Measurements from ENCODE around the gene SH3RF2.
A peak's percentile ranks its signal among the peaks of the same experiment; 100 is the strongest.

The SH3RF2 gene

DNA sequence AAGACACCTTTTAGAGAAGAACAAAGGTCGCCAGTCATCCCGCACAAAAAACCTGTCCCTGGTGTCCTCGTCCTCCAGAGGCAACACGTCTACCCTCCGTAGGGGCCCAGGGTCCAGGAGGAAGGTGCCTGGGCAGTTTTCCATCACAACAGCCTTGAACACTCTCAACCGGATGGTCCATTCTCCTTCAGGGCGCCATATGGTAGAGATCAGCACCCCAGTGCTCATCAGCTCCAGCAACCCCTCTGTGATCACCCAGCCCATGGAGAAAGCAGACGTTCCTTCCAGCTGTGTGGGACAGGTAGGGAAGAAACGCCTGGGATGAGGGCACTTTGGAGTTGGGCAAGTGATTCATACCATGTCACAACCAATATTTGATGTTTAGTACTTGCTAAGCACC lies 77.4 kb downstream of the SH3RF2 start:
- DNase-seq, result no peak

DNA sequence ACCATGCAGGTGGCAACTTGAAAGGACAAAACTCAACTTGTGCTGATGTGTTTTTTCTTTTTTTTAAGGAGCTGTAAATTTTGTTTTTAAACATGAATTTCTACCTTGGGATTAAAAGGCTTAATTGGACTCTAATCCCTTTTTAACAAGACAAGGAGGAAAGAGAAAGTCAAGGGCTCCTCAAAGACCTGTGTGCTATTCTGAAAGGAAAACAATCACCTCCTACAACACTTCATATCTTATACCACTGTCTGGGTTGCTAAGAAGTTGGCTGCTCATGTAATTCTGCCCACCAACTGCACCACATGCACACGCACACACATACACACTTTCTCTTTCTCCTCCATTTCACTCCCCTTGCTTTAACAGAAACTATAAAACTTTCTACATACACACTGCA lies 78.6 kb downstream of the SH3RF2 start:
- no peak for DNase-seq

DNA sequence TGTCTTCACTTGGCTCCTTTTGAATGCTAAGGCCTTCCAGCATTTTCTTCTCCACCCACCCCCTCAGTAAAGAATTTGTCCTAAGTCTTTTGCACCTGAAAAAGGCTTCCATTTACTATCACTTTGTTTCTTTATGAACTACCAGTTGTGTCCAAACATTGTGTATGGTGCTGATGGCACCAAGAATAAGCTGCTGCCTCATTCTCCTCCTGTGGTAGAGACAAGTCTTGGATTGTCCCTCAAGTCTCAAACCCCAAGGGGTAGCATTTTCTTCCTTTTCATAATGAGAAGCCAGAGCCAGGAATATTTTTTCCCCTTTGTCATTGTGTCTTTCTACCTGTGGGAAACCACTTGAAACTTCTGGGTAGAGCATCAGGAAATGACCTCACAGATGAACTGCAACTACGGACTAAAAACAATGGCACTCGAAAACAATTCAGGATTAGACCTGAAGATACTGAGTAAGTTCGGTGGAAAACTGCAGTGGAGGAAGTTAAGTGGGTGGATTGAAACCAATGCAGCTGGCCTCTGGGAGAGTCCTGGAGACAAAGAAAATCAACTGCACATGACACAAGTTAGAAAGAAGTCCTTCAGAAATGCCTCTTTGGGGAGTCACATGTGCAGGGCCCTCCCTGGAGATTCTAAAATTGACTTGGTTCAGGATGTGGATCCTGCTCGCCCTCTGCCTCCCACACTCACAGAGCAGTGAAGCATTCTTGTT lies 80.5 kb downstream of the SH3RF2 start:
- DNase-seq, result no peak

DNA sequence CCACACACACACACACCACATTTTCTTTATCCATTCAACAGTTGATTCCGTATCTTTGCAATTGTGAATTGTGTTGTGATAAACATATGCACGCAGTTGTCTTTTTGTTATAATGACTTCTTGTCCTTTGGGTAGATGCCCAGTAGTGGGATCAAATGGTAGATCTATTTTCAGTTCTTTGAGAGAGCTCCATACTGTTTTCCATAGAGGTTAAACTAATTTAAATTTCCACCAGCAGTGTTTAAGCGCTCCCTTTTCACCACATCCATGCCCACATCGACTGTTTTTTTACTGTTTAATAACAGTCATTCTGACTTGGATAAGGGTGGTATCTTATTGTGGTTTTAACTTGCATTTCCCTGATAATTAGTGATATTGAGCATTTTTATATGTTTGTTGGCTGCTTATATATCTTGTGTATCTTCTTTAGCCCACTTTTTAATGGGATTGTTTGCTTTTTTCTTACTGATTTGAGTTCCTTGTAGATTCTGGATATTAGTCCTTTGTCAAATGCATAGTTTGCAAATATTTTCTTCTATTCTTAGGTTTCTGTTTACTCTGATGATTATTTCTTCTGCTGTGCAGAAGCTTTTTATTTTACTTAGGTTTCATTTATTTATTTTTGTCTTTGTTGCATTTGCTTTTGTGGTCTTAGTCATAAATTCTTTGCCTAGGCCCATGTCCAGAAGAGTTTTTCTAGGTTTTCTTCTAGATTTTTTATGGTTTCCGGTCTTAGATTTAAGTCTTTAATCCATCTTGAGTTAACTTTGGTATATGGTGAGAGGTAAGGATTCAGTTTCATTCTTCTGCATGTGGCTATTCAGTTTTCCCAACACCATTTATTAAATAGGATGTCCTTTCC lies 82.4 kb downstream of the SH3RF2 start:
- no peak for DNase-seq

DNA sequence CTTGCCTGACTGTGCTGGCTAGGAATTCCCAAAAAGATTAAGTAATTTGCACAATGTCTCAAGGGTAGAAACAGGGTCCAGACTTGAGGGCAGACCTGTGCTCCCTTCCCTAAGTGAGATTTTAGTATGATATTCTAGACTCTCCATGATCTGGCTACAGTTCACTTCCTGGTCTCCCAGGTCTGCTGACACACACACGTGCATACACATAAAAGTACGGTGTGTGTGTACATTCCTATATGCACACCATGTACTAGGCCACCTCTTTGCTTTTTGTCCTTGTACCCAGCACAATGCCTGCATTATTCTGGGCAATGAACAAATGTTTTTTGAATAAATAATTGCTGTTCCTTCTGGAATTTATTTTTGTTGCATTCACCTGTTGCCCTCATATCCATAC lies 83.7 kb downstream of the SH3RF2 start:
- DNase-seq, result no peak

DNA sequence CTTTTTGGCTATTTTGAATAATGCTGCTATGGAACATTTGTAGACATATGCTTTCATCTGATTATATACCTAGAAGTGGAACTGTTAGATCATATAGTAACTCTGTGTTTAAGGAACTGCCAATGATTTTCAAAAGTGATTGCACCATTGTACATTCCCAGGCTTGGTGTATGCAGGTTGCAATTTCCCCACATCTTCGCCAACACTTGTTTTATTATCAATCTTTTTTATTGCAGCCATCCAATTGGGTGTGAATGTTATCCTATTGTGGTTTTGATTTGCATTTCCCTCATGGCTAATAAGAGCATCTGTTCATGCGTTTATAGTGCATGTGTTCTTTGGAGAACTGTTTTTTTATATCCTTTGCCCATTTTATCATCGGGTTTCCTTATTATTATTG lies 87.7 kb downstream of the SH3RF2 start:
- no peak for DNase-seq

DNA sequence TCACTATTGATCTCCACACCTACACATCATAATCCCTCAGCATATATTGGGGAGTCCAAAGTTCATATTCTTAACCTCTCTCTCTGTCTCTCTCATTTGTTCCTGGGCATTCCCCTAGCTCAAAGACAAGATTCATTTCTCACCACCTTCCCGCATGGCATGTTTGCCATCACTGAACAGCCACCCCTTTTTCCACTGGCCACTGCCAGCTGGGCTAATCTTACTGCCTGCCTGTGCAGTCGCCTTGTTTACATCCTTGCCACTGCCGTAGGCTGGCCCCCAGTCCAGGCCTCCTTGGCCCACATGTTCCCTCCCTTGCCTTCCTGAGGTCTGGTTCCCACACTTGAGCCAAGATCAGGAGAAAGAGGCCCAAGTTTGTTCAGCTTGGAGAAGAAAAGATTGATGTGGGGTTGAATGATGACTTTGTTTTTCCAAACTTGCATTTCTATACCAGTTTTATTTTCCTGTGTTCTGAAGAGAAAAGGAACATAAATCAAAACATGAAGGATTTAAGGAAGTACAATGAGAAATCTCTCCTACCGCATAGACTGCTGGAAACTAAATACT lies 88.8 kb downstream of the SH3RF2 start:
- DNase-seq, result no peak

DNA sequence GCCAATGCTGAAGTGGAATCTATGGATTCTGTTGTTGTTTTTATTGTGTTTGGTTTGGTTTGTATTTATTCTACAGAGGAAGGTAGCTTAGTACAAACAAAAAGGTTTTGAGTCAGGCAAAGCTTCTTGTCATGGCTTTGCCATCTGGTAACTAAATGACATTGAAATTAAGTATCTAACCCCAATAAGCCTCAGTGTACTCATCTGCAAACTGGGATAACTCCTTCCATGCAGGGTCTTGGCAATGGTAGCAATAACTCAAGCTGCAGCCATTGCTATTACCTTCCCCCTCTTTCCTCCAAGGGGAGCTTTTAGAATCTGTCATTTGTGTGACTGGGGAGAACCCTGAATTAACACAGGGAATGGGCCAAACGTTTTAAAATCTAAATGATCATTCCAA lies 89.3 kb downstream of the SH3RF2 start:
- DNase-seq, result no peak

DNA sequence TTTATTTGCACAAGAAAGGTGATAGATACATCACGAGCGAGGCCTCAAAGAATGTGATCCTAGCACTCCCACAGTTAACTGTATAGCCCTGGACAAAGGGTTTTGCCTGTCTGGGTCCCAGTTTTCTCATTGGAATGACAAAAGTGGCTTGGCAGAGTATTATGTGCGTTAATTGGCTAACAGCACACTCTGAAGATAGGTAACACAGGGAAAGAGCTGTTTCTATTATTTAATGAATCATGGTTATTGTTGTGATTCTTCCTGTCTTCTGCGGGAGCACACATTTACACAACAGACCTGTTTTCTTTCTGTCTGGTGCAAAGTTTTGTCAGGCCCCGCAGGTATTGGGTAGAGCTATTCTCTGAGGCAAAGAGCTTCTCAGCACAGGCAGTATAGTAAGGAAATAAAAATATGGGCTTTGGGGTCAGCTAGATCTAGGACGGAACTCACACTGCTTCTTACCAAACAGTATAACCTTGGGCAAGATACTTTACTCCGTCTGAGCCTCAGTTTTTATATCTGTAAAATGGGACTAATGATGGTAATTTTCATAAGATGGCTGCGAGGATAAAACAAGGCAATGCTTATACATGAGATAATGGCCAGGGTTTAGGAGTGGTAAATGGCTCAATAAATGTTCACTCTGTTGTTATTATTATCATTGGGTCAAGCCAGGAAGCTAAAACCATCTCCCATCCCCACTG lies 90.1 kb downstream of the SH3RF2 start:
- no peak for DNase-seq

DNA sequence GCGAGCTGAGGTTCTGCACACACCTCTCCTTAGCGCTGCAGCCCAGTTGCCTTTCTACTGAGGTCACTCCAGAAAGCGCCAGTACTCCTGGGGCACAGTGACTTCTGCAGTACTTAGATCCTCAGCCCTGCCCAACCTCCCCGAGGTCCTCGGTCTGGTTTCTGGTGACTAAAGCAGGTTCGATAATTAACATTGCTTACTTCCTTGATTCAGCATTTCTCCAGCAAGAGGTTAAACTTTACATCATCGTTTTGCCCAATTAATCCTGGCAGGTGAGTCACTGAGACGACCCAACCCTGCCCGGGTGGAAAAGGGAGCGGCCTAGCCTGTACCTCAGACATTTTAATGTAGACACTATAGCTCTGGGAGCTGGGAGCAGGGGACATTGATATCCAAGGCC lies 91.4 kb downstream of the SH3RF2 start:
- DNase-seq, result no peak

DNA sequence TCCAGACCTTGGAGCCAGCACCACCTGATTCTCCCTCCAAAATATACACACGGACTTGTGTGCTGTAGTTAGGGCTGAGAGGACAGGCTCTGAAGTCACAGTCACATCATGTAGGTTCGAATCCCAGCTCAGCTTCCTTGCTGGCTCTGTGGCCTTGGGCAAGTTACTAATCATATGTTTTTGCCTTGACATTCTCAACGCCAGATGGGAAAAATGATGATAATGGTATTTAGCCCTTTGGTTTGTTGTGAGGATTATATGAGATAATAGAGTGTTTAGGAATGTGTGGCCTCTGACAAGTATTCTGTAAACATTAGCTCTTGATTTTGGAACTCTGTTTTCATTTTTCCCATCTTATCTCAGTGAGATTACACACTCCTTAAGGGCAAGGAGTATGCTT lies 96.5 kb downstream of the SH3RF2 start:
- DNase-seq, result no peak

DNA sequence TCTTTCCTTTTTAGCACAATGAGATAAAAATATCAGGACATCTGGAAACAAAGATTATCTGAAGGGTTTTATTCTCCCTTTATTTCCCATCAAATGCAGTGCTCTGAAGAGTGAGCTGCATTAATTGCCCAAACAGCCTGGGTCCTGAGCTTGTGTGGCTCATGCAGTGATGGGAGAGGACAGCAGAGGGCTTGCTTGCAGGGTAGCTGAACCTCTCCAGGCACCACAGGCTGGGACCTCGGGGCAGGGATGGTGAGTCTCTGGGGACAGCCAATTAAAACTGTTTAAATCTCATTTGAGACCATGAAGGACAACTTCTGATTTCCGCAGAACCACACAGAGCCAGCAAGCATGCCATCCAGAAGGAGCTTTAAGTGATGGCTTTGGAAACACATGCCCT lies 97.7 kb downstream of the SH3RF2 start:
- DNase-seq, result no peak

DNA sequence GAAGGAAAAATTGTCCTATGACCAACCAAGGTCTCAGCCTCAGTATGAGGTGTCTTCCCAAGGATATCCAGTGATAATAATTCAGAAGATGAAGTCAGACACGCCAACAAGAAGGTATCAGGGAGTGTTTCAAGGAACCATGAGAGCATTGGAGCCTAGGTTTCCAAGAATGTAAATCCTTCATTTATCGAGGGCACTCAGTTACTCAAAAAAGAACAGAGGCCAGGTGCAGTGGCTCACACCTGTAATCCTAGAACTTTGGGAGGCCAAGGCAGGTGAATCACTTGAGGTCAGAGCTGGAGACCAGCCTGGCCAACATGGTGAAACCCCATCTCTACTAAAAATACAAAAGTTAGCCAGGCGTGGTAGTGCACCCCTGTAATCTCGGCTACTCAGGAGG lies 98.2 kb downstream of the SH3RF2 start:
- DNase-seq, result no peak

DNA sequence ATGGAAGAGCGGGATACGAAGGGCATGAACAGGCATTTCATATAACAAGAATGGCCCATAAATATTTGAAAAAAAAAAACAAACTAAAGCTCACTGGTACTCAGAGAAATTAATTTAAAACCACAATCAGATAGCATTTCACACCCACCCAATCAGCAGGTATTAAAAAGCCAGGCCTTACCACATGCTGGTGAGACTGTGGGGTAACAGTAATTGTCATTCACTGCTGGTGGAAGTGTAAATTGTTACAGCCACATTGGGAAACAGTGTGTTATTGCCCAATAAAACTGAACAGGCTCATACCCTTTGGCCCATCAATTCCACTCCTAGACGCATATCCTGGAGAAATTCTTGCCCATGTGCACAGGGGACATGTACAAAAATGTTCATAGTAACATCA lies 103.0 kb downstream of the SH3RF2 start:
- no peak for DNase-seq

DNA sequence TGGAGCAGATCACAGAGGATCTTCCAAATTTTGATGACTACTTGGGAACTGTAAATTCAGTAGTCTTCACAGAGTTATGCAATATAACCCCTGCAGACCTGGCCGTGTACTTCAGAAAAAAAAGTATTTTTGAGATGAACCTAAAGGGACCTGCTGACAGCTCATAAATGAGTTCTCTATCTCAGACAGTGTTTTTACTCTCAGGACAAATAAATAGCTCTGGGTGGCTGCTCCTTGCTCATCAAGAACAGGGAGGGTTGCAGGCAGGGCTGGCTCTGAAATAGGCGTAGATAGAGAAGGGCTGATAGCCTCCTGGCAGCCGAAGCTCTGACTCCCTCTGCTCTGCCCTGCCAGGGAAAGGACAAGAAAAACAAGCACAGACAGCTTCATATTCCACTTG lies 104.1 kb downstream of the SH3RF2 start:
- no peak for DNase-seq

DNA sequence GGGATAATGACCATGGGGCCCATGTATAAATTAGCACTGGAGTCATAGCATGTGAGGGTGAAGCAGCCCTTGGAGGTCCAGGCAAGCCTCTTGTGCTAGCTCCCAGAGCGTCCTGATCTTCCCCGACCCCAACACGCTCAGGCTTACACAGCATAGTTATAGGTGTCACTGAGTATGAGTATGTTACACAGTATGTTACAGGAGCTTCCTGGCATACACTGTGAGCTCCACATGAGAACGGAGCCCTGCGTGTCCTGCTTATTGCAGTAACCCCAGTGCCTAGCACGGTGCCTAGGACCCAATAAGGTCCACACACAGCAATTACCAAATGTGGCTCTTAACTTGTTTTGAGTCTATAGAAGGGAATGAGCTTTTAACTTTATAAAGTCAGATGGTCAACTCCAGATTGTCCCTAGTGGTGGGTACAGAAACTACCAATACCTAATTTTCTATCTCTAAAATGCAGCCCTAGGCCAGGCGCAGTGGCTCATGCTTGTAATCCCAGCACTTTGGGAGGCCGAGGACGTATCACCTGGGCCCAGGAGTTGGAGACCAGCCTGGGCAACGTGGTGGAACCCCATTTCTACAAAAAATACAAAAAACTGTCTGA lies 104.9 kb downstream of the SH3RF2 start:
- no peak for DNase-seq

DNA sequence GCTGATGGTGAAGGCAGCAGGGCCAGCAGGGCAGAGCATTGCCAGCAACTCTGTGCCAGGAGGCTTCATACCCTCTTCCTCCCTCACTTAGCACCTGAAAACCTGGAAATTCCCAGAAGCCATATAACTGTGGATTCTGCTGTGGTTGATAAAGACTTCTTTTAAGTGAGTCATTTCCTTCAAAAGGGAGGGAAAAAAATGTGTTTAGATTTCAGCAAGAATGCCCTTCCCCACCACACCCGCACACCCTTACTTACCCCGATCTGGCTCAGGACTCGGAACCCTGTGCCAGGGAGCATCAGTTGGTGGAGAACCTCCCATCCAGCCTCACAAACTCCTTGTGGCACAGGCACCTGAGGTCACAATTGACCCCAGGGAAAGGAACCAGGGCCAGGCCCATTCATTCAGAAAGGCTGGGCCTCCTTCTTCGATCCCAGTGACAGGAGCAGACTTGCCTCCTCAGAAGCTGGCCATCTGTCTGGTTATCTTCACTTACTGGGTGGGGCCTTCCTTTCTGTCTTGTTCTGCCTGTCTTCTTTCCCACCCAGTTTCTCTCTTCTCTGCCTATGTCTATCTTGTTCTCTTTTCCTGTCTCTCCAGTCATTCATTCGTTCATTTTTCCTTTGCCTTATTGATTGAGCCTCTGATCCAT lies 106.4 kb downstream of the SH3RF2 start:
- DNase-seq, result no peak

DNA sequence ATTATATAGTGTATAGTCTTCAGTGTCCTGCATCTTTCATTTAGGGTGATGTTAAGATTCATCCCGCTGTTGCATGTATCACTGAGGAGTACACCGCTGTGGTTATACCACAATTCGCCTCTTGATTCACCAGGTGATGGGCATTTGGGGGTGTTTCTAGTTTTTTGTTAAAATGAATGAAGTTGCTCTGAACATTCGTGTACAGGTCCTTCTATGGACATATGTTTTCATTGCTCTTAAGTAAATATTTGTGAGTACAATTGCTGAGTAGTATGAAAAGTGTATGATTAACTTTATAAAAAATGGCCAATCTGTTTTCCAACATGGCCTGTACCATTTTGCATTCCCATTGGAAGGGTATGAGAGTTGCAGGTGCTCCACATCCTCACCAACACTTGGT lies 107.3 kb downstream of the SH3RF2 start:
- no peak for DNase-seq

DNA sequence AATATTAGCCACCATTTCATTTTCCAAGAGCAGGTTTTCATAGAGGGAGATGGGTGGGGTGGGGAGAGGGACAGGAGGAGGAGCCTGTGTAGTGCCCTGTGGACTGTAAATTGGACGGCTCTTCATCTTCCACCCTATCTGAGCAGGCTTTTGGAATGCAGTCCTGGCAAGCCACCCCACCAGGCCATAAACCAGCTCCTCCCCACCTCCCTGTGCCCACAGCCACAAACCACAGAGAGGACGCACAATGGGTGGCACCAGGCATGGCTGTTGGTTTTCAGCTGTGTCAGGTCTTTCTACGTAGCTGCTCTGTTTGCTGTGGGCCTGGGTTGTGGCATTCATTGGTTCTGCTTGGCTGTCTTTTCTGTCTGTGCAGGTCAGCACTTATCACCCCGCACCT lies 111.0 kb downstream of the SH3RF2 start:
- DNase-seq, result no peak

DNA sequence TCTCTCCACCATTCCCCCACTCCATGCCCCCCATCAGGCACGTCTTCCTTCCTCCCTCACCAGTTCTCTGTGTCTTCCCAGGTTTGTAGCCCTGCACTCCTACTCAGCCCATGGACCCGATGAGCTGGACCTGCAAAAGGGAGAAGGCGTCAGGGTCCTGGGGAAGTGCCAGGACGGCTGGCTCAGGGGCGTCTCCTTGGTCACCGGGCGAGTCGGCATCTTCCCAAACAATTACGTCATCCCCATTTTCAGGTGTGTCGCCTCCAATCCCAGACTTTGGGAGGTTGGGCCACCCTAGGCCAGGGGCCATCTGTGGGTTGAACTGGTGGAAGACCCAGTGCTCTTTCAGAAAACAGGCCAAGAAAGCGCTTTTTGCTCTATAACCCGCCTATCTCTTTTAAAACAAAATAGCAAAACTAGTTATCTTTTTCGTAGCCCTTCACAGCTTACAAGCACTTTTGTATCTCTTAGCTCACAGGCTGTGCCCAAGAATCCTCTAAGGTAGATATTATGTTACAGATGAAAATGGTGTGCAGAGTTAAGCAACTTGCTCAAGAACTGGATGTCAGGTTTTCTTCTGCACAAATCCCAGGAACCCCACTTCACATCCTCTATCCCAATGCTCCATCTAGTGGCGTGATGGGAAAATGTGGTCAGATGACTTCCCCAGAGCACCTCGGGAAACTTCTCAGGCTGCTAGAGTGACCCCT lies 112.8 kb downstream of the SH3RF2 start:
- peak; percentile 6 for DNase-seq

DNA sequence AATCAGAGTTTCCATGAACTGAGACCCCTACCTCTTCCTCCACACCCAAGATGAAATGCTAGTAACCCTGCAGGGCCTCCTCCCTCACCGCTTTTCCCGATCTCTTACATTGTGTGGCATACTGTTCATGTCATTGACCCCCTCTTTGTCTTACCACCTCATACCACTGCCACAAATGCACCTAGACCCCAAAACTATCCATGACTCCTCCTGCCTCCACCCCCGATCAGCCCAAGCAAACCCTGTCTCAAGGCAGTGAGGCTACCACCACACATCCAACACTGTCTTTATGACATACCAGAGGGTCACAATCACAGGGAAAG lies 113.3 kb downstream of the SH3RF2 start:
- no peak for DNase-seq

DNA sequence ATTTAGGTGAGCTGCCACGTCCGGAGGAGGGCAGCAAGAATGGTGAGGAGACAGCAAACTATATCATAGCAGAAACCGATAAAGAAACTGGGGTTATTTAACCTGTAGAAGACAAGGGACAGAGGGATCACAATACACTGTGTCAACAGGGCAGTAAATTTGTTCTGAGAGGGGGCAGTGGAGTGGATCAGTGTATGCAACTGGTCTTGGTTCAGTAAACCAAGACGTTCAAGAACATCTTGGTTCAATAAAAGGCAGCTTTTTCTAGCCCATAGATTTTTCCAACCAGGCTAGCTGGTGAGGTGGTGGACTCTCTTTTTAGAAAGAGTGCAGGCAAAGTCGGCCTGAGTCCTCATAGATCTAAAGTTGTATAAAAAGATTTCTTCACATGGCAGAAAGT lies 113.7 kb downstream of the SH3RF2 start:
- DNase-seq, result no peak

Measured in stimulated activated CD4-positive, alpha-beta T cell treated with anti-CD3 and anti-CD28 coated beads, Interleukin-1b, Interleukin-23, amount 100 ng/mL, for 48 hours (primary cell).